ENCODE measurements around the gene CORO6.
A peak's percentile ranks its signal among the peaks of the same experiment; 100 is the strongest.
"Not testable (repeated sequence)": the region's sequence is repeated elsewhere in the genome, so short reads cannot be mapped to it uniquely, and the experiment has no call there.

The CORO6 gene

DNA sequence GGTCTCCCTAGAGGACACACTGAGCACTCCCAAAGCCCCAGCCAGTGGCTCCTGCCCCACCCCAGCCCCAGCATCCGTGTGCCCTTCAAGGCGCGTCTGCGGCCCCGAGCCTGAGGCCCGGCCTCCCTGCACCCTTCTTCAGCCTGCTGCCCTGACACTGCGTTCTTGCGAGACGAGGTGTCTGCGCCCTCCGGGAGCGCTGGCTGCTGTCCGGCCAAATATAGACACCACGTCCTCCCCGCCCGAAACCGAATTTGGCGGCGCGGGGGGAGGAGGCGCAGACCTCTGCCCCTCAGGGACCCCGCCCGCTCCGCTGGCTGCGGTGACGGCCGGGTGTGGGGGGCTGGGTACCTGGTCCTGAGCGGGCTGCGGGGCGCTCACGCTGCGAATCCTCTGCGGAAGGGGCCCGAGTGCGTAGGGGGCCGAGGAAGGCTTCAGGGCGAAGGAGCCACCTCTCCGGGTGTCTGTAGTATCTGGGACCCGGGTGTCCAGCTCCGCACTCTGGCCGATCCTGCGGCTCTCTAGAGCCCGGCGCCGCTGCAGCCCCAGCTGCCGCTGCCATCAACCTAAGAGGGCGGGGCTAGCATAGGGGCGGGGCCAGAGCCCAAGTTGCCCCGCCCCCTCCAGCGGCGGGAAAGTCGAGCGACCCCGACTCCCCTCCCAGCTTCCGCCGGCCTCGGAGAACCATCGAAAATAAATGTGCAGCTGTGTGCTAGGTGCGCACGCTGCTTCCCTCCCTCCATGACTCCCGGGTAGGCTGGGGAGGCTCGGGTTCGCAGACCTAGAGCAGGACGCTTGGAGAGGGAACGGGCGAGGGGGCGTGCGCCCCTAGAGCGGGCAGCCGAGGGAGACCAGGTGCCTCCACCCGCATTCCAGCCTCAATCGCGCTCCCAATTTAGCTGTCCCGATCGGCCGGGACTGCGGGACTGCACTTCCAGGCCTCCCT is at the start of gene CORO6:
TSS of gene CORO6 (minus strand) at position 576 of the 946 bp plus-strand sequence. CDS start 1,491 bp downstream, outside the sequence.
- peak; percentile 78 for DNase-seq (ENCODE audit: low spot score)

DNA sequence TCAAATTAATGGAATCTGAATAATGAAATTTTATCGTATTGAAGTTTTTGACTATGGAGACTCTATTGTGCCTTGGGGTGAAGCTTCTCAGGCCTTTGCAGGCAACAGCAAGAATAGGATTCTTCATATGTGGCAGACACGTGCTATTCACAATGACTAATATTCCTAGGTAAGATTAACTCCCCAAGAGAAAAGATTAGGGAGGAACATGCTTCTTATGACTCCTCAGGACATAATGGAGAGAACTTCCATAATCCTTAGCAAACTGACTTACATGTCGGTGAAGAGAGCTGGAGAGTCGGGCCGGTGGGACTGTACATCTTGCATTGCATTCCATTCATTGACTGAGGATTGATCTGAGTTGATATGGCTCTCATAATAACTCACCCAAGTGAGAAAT is 48.9 kb upstream of the CORO6 start:
- DNase-seq (ENCODE audit: low spot score), result no peak

DNA sequence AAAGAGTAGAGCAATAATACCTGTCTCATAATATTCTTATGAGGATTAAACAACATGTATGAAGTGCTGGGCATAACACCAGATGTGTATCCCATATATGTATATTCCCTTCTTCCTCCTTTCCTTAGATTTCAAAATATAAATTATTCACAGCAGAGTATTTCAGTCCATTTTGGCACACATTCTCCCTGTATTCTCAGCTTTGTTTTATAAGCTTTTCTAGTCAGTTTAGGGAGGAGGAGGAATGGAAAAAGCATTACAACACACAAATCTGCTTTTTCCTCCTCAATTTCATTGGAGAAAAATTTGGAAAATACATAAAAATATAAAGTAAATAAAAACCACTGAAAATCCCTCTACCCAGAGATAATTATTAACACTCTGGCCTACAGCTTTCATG is 46.6 kb upstream of the CORO6 start:
- DNase-seq (ENCODE audit: low spot score), result no peak

DNA sequence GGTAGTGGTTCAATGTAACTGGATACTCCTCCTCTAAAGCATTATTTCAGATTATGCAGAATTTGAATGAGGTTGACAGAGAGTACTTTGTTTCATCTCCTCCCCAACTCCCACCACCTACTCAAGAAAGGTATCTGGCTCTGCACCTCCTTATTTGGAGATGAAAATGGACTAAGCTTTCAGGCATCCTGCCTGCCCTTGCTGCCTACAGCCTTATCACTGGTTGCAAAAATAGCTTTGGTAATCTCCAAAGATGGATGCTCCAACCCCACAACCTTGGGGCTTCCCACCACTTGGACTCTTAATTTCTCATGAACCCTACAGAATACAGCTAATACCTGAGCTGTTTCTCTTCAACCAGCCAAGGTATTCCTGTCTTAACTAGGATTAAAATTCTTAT is 45.3 kb upstream of the CORO6 start:
- no peak for DNase-seq (ENCODE audit: low spot score)

DNA sequence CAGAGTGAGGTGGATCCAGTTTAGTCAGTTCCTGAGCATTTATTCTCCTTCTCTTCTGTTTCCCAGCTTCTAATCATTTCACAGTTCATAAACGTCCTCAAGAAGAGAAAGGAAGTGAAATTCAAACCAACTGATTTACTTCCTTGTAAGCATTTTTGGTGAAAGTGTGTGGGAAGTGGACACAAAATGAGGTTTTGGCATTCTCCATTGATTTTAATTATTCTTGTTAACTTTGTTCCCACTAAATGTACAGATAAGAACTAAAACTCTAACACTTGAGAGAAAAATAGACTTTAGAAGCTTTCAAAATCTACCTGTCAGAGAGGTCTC is 42.7 kb upstream of the CORO6 start:
- DNase-seq (ENCODE audit: low spot score), result no peak

DNA sequence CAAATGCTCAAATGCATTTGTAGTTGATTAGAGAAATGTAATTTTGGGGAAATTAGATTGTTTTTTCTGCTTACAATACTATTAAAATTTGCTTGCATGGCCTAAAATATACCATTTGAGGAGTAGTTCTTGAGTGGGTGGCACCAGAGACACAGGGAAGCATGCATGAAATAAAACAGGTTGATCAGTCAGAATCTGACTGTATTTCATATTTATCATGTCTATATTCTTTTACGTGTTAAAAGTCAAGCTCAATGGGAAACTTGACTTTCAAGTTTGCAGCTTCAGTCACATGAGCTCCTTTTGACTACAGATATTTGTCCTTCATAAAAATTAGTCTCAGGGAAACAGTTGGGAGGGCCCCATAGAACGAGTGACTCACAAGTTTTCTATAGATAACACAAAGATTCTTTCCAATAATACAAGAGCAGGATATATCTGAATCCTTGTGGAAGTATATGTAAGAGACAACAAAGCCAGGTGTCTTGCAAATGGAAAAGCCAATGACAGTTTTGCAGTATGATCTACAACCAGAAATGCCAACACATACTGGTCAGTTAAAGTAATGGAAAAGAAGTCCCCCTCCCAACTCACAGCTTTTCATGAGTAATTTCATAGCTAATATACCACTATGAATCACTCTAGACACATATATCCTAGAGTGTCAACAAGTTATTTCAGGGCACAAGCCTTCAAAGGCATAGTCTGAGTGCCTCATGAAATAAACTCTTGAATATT is 42.2 kb upstream of the CORO6 start:
- no peak for DNase-seq (ENCODE audit: low spot score)

DNA sequence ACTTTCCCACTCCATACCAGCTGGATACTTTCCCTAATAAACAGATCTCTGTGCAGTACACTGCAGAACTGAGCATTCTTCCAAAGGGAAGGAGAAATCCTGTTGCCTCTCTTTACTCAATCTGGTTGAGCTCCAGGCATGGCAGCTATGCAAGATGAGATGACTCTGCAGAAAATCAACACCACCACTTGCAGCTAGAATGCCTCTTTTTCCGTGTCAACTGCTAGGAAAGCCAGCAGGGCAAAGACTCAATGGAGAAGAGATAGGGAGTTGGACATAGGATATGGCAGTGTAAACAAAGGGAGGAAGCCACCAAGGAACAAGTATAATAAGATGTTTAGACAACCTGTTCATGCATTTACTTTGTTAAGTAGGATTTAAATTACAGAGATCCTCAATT is 40.4 kb upstream of the CORO6 start:
- no peak for DNase-seq (ENCODE audit: low spot score)

DNA sequence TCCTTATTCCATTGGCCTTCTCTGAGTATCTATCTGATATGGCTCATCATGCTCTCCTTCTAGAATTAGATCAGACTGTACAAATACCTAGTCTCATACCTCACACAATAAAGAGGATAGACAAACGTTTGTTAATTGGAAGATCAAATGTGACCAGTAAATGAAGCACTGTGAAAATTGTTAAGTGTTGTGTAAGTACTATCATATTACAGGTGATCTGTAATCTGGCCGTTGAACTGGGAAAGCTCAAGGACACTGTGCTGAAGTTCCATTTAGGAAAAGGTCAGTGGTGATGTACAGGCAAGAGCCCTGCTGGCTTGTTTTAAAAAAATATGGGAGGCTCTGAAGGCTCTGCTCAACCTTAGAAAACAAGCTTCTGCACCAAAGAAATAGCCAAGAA is 38.5 kb upstream of the CORO6 start:
- no peak for DNase-seq (ENCODE audit: low spot score)

DNA sequence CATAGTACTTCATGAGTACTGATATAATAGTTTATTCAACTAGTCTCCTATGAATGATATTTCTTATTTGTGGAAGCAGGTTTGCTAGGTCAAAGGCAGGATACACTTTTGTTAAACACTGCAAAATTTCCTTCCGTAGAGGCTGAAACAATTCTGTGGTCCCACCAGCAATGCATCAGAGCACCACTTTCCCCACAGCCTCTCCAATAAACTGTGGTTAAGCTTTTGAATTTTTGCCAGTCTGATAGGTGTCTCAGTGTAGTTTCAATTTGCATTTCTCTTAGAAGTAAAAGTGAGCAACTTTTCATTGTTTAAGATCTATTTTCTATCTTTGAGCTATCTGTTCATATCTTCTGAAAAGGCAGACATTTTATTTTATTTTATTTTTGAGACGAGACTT is 36.4 kb upstream of the CORO6 start:
- no peak for DNase-seq (ENCODE audit: low spot score)

DNA sequence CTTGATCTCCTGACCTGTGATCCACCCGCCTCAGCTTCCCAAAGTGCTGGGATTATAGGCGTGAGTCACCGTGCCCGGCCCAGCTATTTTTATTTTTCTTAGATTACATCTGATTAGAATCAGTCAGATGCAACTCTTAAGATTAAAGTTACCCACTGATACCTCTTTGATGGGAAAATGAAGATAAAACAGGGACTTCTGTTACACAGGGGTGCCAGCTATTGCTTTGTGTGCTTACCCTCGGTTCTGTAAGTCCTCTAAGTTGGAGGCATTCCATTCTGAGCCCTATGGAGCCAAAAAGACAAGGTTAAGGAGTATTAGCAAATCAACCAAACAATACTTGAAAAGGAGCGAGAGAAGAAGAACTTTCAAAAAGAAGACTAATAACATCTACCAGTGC is 32.6 kb upstream of the CORO6 start:
- no peak for DNase-seq (ENCODE audit: low spot score)

DNA sequence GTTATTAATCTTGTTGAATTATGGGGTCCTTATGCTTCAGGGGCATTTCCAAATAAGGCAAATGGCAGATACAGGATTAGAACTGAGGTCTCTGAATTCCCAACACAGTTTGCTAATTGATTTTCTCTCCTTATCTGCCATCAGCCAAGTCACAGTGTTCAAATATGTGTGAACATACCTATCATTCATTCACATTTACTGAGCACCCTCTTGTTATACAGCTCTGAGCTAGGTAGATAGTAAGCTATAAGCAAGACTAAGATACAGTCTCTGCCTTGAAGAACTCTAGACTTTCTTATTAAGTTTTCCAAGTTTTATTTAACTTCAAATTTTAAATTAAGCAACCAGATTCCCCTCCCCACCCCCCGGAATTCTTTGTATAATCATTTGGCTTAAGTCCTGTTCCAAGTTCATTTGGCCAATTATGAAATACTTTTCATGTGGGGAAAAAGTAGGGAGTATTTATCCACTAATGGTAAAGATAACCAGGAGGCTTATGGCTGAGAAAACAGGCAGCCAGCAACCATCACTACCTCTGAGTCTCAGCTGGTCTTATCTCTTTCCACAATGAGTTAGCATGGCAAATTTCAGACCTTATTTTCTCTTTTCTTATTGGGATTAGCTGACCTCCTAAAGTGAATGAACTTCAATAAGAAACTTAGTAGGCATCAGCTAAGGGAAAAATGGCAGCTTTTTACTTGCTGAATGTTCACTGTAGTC is 31.4 kb upstream of the CORO6 start:
- DNase-seq (ENCODE audit: low spot score), result no peak

DNA sequence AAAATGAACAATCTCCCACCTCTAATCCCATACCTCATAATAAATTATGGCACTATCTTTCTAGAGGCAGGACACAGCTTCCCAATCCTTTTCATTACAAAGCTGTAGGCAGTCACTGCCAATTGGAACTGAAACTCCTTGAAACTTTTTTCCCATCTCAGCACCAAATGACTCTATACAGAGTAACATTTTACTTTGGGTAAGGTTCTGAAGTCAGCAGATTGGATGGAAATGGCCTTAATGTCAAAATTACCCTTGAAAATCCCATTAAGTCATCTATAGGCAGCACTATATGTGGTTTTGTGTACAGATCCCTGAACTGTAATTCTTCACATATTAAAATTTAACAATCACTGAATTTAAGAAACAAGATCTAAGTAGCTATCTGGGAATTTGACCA is 30.3 kb upstream of the CORO6 start:
- no peak for DNase-seq (ENCODE audit: low spot score)

DNA sequence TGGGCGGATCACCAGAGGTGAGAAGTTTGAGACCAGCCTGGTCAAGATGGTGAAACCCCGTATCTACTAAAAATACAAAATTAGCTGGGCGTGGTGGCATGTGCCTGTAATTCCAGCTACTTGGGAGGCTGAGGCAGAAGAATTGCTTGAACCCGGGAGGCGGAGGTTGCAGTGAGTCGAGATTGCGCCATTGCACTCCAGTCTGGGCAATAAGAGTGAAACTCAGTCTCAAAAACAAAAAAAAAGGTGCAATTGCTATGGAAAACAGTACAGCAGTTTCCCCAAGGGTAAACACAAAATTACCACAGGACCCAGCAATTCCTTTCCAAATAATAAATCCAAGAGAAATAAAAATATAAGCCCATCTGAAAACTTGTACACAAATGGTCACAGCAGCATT is 29.2 kb upstream of the CORO6 start:
- DNase-seq (ENCODE audit: low spot score), result not testable (repeated sequence)

DNA sequence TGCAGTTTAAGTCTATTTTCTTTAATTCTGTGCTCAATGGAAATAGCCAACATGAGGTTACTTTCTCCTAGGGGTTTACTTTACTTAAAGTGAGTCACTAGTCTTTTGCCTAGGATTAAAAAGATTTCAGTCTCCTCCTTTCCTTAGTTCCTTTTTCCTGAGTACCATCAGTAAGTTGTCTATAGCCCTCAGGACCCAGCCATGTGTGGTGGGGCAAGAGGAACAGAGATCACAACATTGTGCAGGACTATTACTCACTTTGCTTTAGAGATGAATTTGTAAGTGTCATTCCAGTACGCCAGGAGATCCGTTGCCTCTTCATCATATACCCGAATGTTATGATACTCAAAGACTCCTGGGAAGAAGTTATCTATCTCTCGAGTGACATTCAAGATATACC is 27.7 kb upstream of the CORO6 start:
- no peak for DNase-seq (ENCODE audit: low spot score)

DNA sequence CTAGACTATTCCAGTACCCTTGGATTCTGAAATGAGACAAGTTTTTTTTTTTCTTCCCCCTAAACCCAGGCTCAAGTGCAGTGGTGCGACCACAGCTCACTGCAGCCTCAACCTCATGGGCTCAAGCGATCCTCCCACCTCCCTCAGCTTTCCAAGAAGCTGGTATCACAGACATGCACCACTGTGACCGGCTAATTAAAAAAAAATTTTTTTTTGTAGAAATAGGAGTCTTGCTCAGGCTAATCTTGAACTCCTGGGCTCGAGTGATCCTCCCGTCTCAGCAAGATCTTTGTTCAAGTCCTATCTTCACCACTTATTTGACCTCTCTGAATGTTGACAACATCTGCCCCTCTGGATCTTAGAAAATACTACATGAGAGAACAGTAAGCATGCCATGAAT is 26.6 kb upstream of the CORO6 start:
- DNase-seq (ENCODE audit: low spot score), result no peak

DNA sequence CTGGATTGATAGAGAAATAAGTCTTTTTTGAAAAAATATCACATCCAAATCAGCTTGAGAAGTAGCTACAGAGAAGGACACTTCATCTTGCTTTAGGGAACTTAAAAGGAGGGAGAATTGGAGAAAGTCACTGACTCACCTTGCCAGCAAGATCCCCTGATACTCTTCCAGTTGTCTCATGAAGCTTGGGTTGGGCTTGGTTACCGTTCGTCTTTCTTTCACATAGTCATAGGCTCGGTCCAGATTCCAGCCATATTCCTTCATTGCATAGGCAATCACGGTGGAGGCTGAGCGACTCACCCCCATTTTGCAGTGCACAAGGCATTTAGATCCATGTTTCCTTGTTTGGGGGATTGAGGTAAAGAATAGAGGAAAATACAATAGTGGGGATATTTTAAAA is 25.3 kb upstream of the CORO6 start:
- DNase-seq (ENCODE audit: low spot score), result no peak

DNA sequence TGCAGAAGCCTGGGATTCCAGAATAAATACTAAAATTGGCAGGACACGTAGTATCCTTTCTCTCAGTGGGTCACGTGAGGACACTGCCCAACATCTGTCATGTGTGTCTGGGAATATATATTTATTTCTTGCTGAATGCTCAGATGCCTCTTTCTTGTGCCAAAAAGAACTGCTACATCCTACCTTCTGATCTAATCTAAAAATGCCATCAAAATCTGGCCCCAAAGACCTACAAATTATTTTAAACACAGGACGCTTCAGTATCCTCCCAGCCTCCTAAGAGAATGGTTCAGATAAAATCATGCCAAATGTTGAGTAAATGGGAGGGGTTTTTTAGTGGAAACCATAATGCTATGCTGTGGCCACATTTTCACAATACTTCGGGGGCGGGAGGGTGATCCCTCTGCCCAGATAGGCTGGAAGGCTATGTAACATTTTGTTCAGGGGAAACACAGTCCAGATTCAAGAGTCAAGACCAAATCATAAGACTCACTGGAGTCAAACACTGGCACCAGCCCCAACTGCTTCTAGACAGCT is 22.9 kb upstream of the CORO6 start:
- no peak for DNase-seq (ENCODE audit: low spot score)

DNA sequence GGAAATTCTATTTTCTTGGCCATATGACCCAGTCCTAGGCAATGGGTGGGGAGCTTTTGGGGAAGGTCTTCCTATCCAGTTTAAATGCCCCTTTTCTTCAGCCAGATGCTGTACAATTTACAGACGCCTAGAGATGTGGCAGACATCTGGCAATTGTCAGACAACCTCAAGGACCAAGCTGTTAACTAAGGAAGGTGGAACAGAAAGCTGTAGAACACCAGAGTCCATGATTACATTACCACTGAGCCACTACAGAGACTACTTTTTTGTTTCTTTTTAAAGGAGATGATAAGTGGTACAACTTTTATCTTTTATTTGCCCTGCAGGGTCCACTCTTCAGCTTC is 21.1 kb upstream of the CORO6 start:
- DNase-seq (ENCODE audit: low spot score), result no peak

DNA sequence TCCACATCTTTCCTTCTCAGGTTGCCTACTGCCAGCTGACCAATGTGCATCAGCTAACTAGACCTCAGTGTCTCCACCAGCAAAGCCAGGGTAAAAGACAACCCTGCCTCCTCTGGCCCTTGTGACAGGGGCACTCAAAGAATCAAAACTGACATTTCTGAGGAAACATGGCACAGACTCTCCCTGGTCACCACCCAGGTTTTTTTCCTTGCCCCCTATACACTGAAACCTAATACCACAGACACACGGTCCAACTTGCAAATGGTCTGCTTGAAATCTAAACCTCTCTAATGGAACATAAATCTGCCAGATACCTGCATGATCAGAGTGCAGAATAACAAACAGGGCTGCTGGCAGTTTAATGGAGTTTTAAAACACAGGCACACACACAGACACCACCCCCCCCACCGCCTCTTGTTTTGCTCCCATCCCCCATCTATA is 19.5 kb upstream of the CORO6 start:
- no peak for DNase-seq (ENCODE audit: low spot score)

DNA sequence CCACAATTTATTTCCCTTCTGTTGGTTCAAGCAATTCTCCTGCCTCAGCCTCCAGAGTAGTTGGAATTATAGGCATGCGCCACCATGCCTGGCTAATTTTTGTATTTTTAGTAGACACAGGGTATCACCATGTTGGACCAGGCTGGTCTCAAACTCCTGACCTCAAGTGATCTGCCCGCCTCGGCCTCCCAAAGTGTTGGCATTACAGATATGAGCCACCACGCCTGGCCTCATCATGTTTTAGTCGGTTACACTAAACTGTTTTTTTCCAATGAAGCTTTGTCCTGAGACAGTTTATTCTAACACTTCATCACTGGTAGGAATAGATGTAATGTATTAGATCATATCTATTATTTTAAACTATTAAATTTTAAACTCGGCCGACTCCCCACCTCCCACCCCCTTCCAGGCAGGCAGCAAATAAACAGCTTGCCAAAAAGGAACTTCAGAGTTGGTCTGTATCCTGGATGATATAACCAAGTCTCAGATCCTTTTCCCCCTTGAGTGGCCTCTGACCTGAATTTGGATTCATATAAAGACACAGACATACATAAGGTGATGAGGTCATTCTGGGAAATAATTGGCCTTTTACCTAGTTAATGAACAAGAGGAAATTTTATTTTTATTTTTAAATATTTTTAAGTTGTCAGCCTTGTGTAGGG is 18.4 kb upstream of the CORO6 start:
- DNase-seq (ENCODE audit: low spot score), result no peak

DNA sequence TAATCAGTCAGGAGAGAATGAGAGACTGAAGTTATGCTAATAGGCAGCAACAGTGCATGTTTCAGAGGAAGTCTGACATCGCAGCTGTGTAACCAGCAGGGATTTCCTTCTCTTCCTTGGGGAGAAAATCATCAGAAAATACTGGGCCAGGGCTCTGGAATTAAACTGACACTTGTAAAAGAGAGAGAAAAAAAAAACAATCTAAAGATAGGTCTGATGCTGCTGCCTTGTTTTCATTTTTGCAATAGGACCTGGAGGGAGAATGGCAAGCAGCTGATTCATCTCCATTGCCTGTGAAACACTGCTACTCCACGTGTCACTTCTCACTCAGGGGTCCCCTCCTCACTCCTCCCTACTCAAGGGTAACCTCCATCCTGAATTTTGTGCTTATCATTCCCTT is 17.7 kb upstream of the CORO6 start:
- DNase-seq (ENCODE audit: low spot score), result no peak

DNA sequence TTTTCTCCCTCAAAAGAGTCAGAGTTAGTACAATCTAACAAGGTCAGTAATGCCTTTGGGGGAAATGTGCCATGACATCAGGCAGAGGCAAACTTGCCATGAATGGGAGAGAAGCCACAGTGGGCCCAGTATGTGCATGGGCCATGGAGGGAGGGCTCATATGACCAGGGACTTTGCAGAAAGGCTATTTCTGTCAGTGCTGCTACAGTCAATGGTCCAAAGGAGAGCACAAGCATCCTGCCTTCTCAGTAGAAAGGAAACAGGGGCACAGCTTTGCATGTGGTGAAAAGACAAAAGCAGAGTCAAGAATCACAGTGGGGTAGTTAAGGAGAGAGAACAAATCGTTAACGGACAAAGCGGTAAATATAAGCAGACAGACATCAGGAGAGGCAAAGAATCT is 11.2 kb upstream of the CORO6 start:
- DNase-seq (ENCODE audit: low spot score), result no peak
